ENCODE results near the gene SYT9. TPM values are rescaled to one million over a fixed set of nuclear protein-coding genes. Genes with fewer than 3 reads are reported as not detected.

The SYT9 gene, protein sequence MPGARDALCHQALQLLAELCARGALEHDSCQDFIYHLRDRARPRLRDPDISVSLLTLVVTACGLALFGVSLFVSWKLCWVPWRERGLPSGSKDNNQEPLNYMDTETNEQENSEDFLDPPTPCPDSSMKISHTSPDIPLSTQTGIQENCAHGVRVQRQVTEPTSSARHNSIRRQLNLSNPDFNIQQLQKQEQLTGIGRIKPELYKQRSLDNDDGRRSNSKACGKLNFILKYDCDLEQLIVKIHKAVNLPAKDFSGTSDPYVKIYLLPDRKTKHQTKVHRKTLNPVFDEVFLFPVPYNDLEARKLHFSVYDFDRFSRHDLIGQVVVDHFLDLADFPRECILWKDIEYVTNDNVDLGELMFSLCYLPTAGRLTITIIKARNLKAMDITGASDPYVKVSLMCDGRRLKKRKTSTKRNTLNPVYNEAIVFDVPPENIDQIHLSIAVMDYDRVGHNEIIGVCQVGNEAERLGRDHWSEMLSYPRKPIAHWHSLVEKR
- total RNA-seq (ENCODE audit: low replicate concordance), result 5.2 and 5.3 TPM in 2 replicates

DNA sequence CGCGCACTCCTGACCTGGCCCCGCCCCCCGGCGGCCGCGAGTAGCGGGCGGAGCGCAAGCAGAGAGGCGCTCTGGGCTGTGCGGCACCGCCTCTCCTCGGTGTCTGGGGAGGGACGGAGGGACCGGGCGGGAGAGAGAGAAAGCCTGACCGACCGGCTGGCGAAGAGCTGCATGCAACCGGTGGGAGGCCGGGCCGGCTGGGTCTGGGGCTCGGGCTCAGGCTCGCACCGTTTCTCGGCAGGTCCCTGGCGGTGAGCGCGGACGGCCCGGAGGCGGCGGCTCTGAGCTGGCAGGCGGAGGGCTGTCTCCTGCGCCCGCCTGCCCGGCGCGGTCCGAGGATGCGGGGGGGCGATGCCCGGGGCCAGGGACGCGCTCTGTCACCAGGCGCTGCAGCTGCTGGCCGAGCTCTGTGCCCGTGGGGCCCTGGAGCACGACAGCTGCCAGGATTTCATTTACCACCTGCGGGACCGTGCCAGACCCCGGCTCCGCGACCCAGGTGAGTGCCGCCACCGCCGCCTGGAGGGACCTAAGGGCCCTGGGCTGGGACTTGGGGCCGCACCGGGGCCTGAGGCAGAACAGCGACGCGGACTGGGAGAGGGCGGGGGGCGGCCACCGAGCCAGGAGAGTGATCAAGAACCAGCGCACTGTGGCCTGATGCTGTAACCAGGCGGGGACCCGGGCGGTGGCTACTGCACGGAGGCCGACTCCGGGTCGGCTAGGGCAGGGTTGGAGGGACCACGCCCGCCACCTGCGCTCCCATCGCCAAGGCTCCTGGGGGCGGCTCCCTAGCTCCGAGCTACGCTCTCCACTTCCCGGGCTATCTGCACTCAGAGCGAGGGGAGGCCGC, at the start of gene SYT9:
Gene SYT9 (plus strand): TSS at position 69 of the 847 bp plus-strand sequence. CDS start 283 bp downstream, at position 352.
- peaks cover 14% of the 10 kb centered on the region for H3K4me1 ChIP-seq
- DNase-seq (ENCODE audit: low spot score), result peak; percentile 93
- peaks cover 70% of the 10 kb centered on the region for H3K27me3 ChIP-seq
- H3K79me2 ChIP-seq (ENCODE audit: low read depth), result no peaks in the 10 kb centered on the region
- H3F3A ChIP-seq (ENCODE audit: low read depth), result peaks cover 27% of the 10 kb centered on the region
- H3K27ac Mint-ChIP-seq, result no peak within 1 kb of the TSS
- no peak within 1 kb of the TSS for H3K9ac ChIP-seq
- peak within 1 kb of the TSS; percentile 88 for H3K4me3 Mint-ChIP-seq
- H3K36me3 Mint-ChIP-seq, result no peaks in the 10 kb centered on the region
- peak within 1 kb of the TSS; percentile 92 for H2AFZ ChIP-seq (replicated peaks)
- H3K27me3 Mint-ChIP-seq (ENCODE audit: insufficient read depth, low read depth), result peaks cover 14% of the 10 kb centered on the region
- H3K9me3 ChIP-seq (ENCODE audit: low read depth), result no peaks in the 10 kb centered on the region
- H3K36me3 ChIP-seq, result no peaks in the 10 kb centered on the region
- H3K27ac ChIP-seq, result no peak within 1 kb of the TSS
- H3K9me3 Mint-ChIP-seq, result peaks cover 1% of the 10 kb centered on the region
- TF ChIP-seq CTCF (IDR thresholded peaks at IDR 0.05) (peak; percentile 3), EZH2 (IDR thresholded peaks at IDR 0.05) (no peak), EZH2phosphoT487 (IDR thresholded peaks at IDR 0.05) (no peak)
- peak within 1 kb of the TSS; percentile 86 for H3K4me2 ChIP-seq
- no peaks in the 10 kb centered on the region for H3K4me1 Mint-ChIP-seq
- peak within 1 kb of the TSS; percentile 70 for H3K4me3 ChIP-seq
- H4K20me1 ChIP-seq (ENCODE audit: low read depth), result no peaks in the 10 kb centered on the region

- Histone ChIP-seq H3K4me3 (no peak overlapping the region), H3K9ac (no peak overlapping the region), H3K4me1 (no peaks in the 10 kb centered on the region), H3K36me3 (no peaks in the 10 kb centered on the region), H3K27ac (no peak overlapping the region), H2AFZ (replicated peaks) (no peak overlapping the region), H3K79me2 (ENCODE audit: low read depth) (no peaks in the 10 kb centered on the region), H4K20me1 (ENCODE audit: low read depth) (no peaks in the 10 kb centered on the region), H3K4me2 (no peak overlapping the region), H3K27me3 (no peaks in the 10 kb centered on the region), H3F3A (ENCODE audit: low read depth) (no peaks in the 10 kb centered on the region), H3K9me3 (ENCODE audit: low read depth) (no peaks in the 10 kb centered on the region)
- DNase-seq (ENCODE audit: low spot score), result no peak
- no peak overlapping the region for H3K27ac Mint-ChIP-seq
- no peaks in the 10 kb centered on the region for H3K27me3 Mint-ChIP-seq (ENCODE audit: insufficient read depth, low read depth)
- no peaks in the 10 kb centered on the region for H3K9me3 Mint-ChIP-seq
- H3K4me1 Mint-ChIP-seq, result no peaks in the 10 kb centered on the region
- no peaks in the 10 kb centered on the region for H3K36me3 Mint-ChIP-seq
- TF ChIP-seq EZH2phosphoT487 (IDR thresholded peaks at IDR 0.05) (no peak), CTCF (IDR thresholded peaks at IDR 0.05) (no peak), EZH2 (IDR thresholded peaks at IDR 0.05) (no peak)
- no peak overlapping the region for H3K4me3 Mint-ChIP-seq
Observed at GRCh38 chr11:7202412-7202811, 49.3 kb upstream of the SYT9 start.

- Mint-ChIP-seq H3K36me3 (no peaks in the 10 kb centered on the region), H3K9me3 (no peaks in the 10 kb centered on the region), H3K4me3 (no peak overlapping the region), H3K27ac (no peak overlapping the region), H3K4me1 (no peaks in the 10 kb centered on the region), H3K27me3 (ENCODE audit: insufficient read depth, low read depth) (no peaks in the 10 kb centered on the region)
- no peaks in the 10 kb centered on the region for H4K20me1 ChIP-seq (ENCODE audit: low read depth)
- H2AFZ ChIP-seq (replicated peaks), result peak overlapping the region; percentile 32
- no peak overlapping the region for H3K4me3 ChIP-seq
- H3K27me3 ChIP-seq, result no peaks in the 10 kb centered on the region
- H3K79me2 ChIP-seq (ENCODE audit: low read depth), result no peaks in the 10 kb centered on the region
- no peaks in the 10 kb centered on the region for H3F3A ChIP-seq (ENCODE audit: low read depth)
- no peak overlapping the region for H3K9ac ChIP-seq
- no peaks in the 10 kb centered on the region for H3K9me3 ChIP-seq (ENCODE audit: low read depth)
- H3K4me1 ChIP-seq, result no peaks in the 10 kb centered on the region
- H3K4me2 ChIP-seq, result no peak overlapping the region
- DNase-seq (ENCODE audit: low spot score), result no peak
- no peak for TF ChIP-seq CTCF (IDR thresholded peaks at IDR 0.05)
- no peak for TF ChIP-seq EZH2 (IDR thresholded peaks at IDR 0.05)
- TF ChIP-seq EZH2phosphoT487 (IDR thresholded peaks at IDR 0.05), result no peak
- H3K36me3 ChIP-seq, result no peaks in the 10 kb centered on the region
- no peak overlapping the region for H3K27ac ChIP-seq
Observed at GRCh38 chr11:7204778-7205177, 46.9 kb upstream of the SYT9 start.
